Smooth muscle cell of the brain vasculature (primary cell): Measurements from ENCODE around the gene APC2.

Experiments
- DNase-seq: peaks from one replicate; pipeline ENCODE4 v3.0.0-alpha.2; 2012; ENCODE audit warnings: low read depth, low spot score

The APC2 gene

GRCh38 chr19:1449467-1450442, at the start of gene APC2:
Gene APC2 (plus strand): TSS chr19:1450121. CDS start chr19:1453002, 2,881 bp downstream.
- no peak for DNase-seq

GRCh38 chr19:1400281-1401137, 49.4 kb upstream of the APC2 start:
- no peak for DNase-seq

- DNase-seq: no peak
Measured at GRCh38 chr19:1401138-1401888, 48.6 kb upstream of the APC2 start, which contains the start of gene GAMT. Gene GAMT (minus strand): TSS chr19:1401542. CDS start chr19:1401476, 66 bp downstream.

- DNase-seq: no peak
Measured at GRCh38 chr19:1401889-1402217, 48.1 kb upstream of the APC2 start.

GRCh38 chr19:1402411-1403070, 47.4 kb upstream of the APC2 start:
- DNase-seq: no peak

- peak; percentile 97 for DNase-seq
Measured at GRCh38 chr19:1406774-1407527, 43.0 kb upstream of the APC2 start.

- no peak for DNase-seq
Measured at GRCh38 chr19:1407528-1408299, 42.2 kb upstream of the APC2 start, which contains the start of gene DAZAP1. Gene DAZAP1 (plus strand): TSS chr19:1407586. CDS start chr19:1407774, 188 bp downstream.

- DNase-seq: no peak
Measured at GRCh38 chr19:1408300-1409203, 41.4 kb upstream of the APC2 start.

GRCh38 chr19:1409204-1410005, 40.5 kb upstream of the APC2 start:
- DNase-seq: no peak

GRCh38 chr19:1410136-1410786, 39.7 kb upstream of the APC2 start:
- DNase-seq: no peak

GRCh38 chr19:1410789-1411188, 39.1 kb upstream of the APC2 start:
- no peak for DNase-seq

- no peak for DNase-seq
Measured at GRCh38 chr19:1411255-1412191, 38.4 kb upstream of the APC2 start.

- no peak for DNase-seq
Measured at GRCh38 chr19:1412323-1412923, 37.5 kb upstream of the APC2 start.

- no peak for DNase-seq
Measured at GRCh38 chr19:1412995-1413800, 36.7 kb upstream of the APC2 start.
